GM12872 (cell line): ENCODE results near the gene POLR2L.

Experiments used
- TF ChIP-seq, protein P1 (sequence below): IDR thresholded peaks from 3 replicates; pipeline ENCODE4 v1.5.1; 2011; ENCODE audit warnings: low read depth, mild to moderate bottlenecking, low read length, moderate library complexity; ENCODE audit not compliant: insufficient read depth

Gene POLR2L

DNA sequence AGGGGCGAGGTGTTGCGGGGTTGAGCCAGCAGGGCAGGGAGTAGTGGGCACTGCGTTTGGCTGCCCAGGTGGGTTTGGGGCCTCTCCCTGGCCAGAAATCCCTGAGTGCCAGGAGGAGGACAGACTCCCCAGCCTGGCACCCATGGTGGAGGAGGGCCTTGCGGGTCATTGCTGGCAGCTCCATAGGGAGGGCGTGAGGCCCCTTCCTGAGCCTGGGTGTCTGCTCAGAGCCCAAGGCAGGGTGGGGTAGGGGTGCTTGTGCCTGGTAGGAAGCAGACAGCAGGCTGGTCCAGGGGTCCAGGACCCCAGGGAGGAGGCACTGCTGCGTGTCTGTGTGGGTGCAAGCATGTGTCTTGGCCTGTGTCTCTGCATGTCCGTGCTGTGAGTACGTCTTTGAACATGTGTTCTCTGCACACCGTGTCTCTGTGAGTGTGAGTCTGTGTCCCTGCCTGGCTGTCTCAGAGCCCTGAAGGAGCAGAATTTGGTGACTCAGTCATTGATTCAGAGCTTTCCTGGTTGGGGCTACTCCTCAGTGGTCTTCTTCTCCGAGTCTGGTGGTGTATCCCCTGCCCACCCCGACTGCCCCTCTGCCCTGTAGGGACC, 4.3 kb upstream of the POLR2L start:
- TF ChIP-seq, protein P1, sequence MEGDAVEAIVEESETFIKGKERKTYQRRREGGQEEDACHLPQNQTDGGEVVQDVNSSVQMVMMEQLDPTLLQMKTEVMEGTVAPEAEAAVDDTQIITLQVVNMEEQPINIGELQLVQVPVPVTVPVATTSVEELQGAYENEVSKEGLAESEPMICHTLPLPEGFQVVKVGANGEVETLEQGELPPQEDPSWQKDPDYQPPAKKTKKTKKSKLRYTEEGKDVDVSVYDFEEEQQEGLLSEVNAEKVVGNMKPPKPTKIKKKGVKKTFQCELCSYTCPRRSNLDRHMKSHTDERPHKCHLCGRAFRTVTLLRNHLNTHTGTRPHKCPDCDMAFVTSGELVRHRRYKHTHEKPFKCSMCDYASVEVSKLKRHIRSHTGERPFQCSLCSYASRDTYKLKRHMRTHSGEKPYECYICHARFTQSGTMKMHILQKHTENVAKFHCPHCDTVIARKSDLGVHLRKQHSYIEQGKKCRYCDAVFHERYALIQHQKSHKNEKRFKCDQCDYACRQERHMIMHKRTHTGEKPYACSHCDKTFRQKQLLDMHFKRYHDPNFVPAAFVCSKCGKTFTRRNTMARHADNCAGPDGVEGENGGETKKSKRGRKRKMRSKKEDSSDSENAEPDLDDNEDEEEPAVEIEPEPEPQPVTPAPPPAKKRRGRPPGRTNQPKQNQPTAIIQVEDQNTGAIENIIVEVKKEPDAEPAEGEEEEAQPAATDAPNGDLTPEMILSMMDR, result no peak

- TF ChIP-seq, protein P1, result no peak
Measured at GRCh38 chr11:845872-846495, 3.7 kb upstream of the POLR2L start.

DNA sequence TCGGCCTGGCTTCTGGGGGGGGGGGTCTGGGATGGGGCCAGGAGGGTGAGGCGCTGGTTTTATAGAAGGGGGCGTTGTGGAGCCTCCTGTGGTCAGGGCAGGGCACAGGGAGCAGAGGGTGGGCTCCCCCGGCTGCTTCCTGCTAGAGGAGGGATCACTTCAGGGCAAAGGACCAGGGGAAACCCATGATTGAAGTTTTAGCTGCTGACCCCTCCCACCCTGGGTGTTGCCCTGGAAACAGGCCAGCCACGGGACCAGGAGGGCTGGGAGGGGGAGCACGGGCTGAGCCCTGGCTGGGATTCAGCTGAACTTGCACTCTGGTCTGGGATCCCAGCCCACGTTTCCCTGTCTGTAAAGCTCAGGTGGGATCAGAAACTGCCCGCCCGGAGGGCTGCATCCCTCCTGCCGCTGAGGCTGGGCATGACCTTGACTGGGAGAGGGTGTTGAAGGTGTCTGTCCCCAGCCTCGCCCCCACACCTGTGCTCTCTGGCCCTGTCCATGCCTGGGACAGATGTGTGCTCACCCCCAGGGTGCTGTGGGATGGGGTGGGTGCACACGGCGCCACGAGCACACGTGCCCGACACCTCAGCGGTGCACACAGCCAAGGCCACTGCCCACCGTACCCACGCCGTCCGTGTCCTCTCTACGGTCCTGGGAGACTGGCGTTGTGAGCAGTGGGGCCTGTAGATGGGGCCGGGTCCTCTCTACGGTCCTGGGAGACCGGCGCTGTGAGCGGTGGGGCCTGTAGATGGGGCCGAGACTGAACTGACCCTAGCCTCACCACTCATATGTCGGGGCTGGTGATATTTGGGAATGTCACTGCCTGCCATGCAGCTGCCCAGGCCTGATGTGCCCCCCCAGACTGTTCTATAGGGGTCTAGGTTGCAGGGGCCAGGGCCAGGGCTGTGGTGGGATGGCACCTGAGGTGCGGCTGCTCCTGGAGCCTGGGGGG, 2.6 kb upstream of the POLR2L start:
- TF ChIP-seq, protein P1, result no peak

- TF ChIP-seq, protein P1, result no peak
Measured at GRCh38 chr11:843818-844692, 1.7 kb upstream of the POLR2L start.

GRCh38 chr11:843086-843734, 881 bp upstream of the POLR2L start:
- TF ChIP-seq, protein P1, result peak; percentile 11; the same call in 1 of the 3 replicates

- TF ChIP-seq, protein P1, result no peak
Measured at GRCh38 chr11:841981-842369, 354 bp downstream of the POLR2L start.
